PC-9 (cell line): ENCODE data around the gene ADGRG7. TPM values are rescaled to one million over a fixed set of nuclear protein-coding genes. Genes with fewer than 3 reads are reported as not detected.
A peak's percentile ranks its signal among the peaks of the same experiment; 100 is the strongest.

Experiments
- BruUV-seq: library from RNA; stranded (reverse); fragments of 400-500 nt; replicated peaks from 2 replicates; lab custom pipeline; 2021; lab: Mats Ljungman, UMichigan
- CTCF ChIA-PET: fragments of 300-600 bp; sonication (Branson Sonifier 250); formaldehyde crosslinking; loops from one replicate; lab custom pipeline; 2022; ENCODE audit warnings: antibody characterized with exemption; lab: Charles Lee
- POLR2A ChIA-PET: fragments of 300-600 bp; sonication (Branson Sonifier 250); formaldehyde crosslinking; loops from one replicate; lab custom pipeline; 2022; ENCODE audit warnings: antibody characterized with exemption; ENCODE audit not compliant: unreplicated experiment; lab: Charles Lee
- DNase-seq, 2 experiments: peaks; one replicate each; pipeline versions ENCODE4 v3.0.0 to v3.0.0-alpha.2; 2015 to 2022; ENCODE audit warnings: mixed read lengths in 1 of 2
- H2AFZ ChIP-seq: fragments of 200-600 bp; sonication (generic); 2 replicates; pipeline ENCODE4 v1.8.1; 2017; ENCODE audit warnings: antibody characterized with exemption
- H3F3A ChIP-seq: fragments of 200-600 bp; sonication (generic); 2 replicates; pipeline ENCODE4 v1.8.1; 2017; ENCODE audit warnings: antibody characterized with exemption, mild to moderate bottlenecking, low read depth; ENCODE audit not compliant: insufficient read depth
- H3K27ac ChIP-seq: fragments of 200-600 bp; sonication (generic); 2 replicates; pipeline ENCODE4 v1.6.1; 2016; ENCODE audit warnings: mixed run types
- H3K27me3 ChIP-seq: fragments of 200-600 bp; sonication (generic); 2 replicates; pipeline ENCODE4 v1.6.1; 2016; ENCODE audit warnings: low read depth, mixed run types; ENCODE audit not compliant: insufficient read depth
- H3K36me3 ChIP-seq: fragments of 200-600 bp; sonication (generic); 2 replicates; pipeline ENCODE4 v1.6.1; 2016; ENCODE audit warnings: low read depth, mixed run types
- H3K4me1 ChIP-seq: fragments of 200-600 bp; sonication (generic); replicated peaks from 2 replicates; pipeline ENCODE4 v1.6.1; 2016; ENCODE audit warnings: mixed run types; ENCODE audit not compliant: insufficient read depth
- H3K4me2 ChIP-seq: fragments of 200-600 bp; sonication (generic); 2 replicates; pipeline ENCODE4 v1.6.1; 2017; ENCODE audit warnings: mixed run types
- H3K4me3 ChIP-seq: fragments of 200-600 bp; sonication (generic); 2 replicates; pipeline ENCODE4 v1.6.1; 2016; ENCODE audit warnings: mixed run types
- H3K79me2 ChIP-seq: fragments of 200-600 bp; sonication (generic); 2 replicates; pipeline ENCODE4 v1.6.1; 2017; ENCODE audit warnings: low read depth, mixed run types
- H3K9me2 ChIP-seq: fragments of 200-600 bp; sonication (generic); 2 replicates; pipeline ENCODE4 v1.8.1; 2017; ENCODE audit warnings: mild to moderate bottlenecking; ENCODE audit not compliant: insufficient read depth
- H3K9me3 ChIP-seq: fragments of 200-600 bp; sonication (generic); 2 replicates; pipeline ENCODE4 v1.8.1; 2016; ENCODE audit warnings: low read depth; ENCODE audit not compliant: insufficient read depth
- H4K20me1 ChIP-seq: fragments of 200-600 bp; sonication (generic); 2 replicates; pipeline ENCODE4 v1.8.1; 2017; ENCODE audit not compliant: insufficient read depth
- CTCF ChIP-seq: fragments of 200-600 bp; sonication (generic); conservative IDR thresholded peaks from 2 replicates; pipeline ENCODE4 v1.6.1; 2017; ENCODE audit warnings: mixed run types, antibody characterized with exemption, mild to moderate bottlenecking, moderate library complexity
- EZH2 ChIP-seq: fragments of 200-600 bp; sonication (generic); IDR thresholded peaks from 2 replicates; pipeline ENCODE4 v1.8.0; 2017; ENCODE audit warnings: antibody characterized with exemption, low read depth
- intact Hi-C: fragments of 100-400 bp; cut with micrococcal nuclease; formaldehyde crosslinking; loops from one replicate; pipeline ENCODE4 v1.10.0; 2022; ENCODE audit not compliant: unreplicated experiment
- total RNA-seq: library from RNA; stranded (reverse); gene quantifications from 2 replicates; pipeline ENCODE4 v1.2.3, GENCODE V29; 2021

The ADGRG7 gene
- total RNA-seq, 1 experiment from 2014 or later, result not detected

DNA sequence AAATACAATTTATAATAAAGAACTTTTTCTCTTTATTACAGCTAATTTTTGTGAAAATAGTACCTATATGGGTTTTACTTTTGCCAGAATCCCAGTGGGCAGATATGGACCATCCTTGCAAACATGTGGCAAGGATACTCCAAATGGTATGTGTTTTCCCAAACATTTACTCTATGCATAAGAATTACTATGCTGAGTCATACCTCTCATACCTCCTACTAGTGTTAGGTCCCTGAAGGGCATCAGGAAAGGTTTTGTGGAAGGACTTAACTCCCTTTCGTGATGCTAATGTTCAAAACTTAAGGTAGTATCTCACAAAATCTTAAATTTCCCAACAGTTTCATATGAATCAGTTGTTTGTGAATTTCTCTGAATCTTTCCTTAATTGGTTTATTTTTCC lies 21.3 kb downstream of the ADGRG7 start:
- BruUV-seq, result no TSS peak
- intact Hi-C loops, result no loop called here
- H3K4me2 ChIP-seq, result no peak overlapping the region
- H3K4me1 ChIP-seq, result no peaks in the 10 kb centered on the region
- H2AFZ ChIP-seq, result no peak overlapping the region
- no peak overlapping the region for H3K4me3 ChIP-seq
- H3K27ac ChIP-seq, result no peak overlapping the region
- H3K36me3 ChIP-seq, result no peaks in the 10 kb centered on the region
- H3K9me2 ChIP-seq, result no peaks in the 10 kb centered on the region; the same call in 1 of the 2 replicates
- peak in 1 of 2 experiments; percentile 31 for DNase-seq
- H3K9me3 ChIP-seq, result no peaks in the 10 kb centered on the region; the same call in 1 of the 2 replicates
- CTCF ChIA-PET, result no interaction called here
- H3F3A ChIP-seq, result no peaks in the 10 kb centered on the region
- no peaks in the 10 kb centered on the region for H3K27me3 ChIP-seq
- POLR2A ChIA-PET, result interaction anchor here (0.7 kb wide), 1 partner anchor 167 kb away, joined by 12 read pairs; no protein-coding TSS in a partner anchor
- no peaks in the 10 kb centered on the region for H3K79me2 ChIP-seq
- no peaks in the 10 kb centered on the region for H4K20me1 ChIP-seq
- no peak for TF ChIP-seq CTCF
- TF ChIP-seq EZH2, result no peak

DNA sequence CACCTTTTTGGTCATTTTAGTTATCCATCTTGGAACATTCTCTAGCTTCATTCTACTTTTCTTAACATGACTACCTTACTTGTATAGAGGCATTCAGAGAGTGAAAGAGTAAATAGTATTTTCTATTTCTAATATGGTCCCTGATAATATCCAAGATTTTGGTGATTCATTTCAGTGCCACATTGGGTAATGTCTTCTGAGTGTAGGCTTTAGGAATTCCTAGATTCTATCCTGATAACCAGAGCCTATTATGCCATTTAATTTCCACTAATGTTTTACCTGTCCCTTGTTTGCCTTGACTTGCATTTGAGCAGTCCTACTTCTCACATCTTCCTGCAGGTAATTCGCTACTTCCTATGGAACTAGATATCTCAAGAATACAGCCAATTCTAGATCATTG lies 21.8 kb downstream of the ADGRG7 start:
- Histone ChIP-seq H3K27me3 (no peaks in the 10 kb centered on the region), H2AFZ (0 out of 2 replicates have a peak overlapping the region, but pooled peaks have one; percentile 5), H3K79me2 (no peaks in the 10 kb centered on the region), H3K9me3 (no peaks in the 10 kb centered on the region; the same call in 1 of the 2 replicates), H3K4me2 (no peak overlapping the region), H4K20me1 (no peaks in the 10 kb centered on the region), H3K27ac (no peak overlapping the region), H3F3A (no peaks in the 10 kb centered on the region), H3K4me1 (no peaks in the 10 kb centered on the region), H3K9me2 (no peaks in the 10 kb centered on the region; the same call in 1 of the 2 replicates), H3K36me3 (no peaks in the 10 kb centered on the region), H3K4me3 (no peak overlapping the region)
- POLR2A ChIA-PET, result interaction anchor here (0.7 kb wide), 1 partner anchor 168 kb away, joined by 12 read pairs; no protein-coding TSS in a partner anchor
- intact Hi-C loops, result no loop called here
- no TSS peak for BruUV-seq
- CTCF ChIA-PET, result no interaction called here
- peak in 1 of 2 experiments; percentile 43 for DNase-seq
- TF ChIP-seq EZH2 (no peak), CTCF (no peak)

GRCh38 chr3:100634493-100635272 lies 25.3 kb downstream of the ADGRG7 start:
- H3K79me2 ChIP-seq, result no peaks in the 10 kb centered on the region
- H3K27me3 ChIP-seq, result no peaks in the 10 kb centered on the region
- TF ChIP-seq EZH2 (no peak), CTCF (no peak)
- H3K4me1 ChIP-seq, result no peaks in the 10 kb centered on the region
- H3K9me3 ChIP-seq, result no peaks in the 10 kb centered on the region; the same call in 1 of the 2 replicates
- H3K4me2 ChIP-seq, result no peak overlapping the region
- no peaks in the 10 kb centered on the region for H3F3A ChIP-seq
- CTCF ChIA-PET, result interaction anchor here (0.6 to 1.0 kb wide), 4 partner anchors 74 to 172 kb away, joined by 3 to 6 read pairs (median 4); no protein-coding TSS in a partner anchor
- no peaks in the 10 kb centered on the region for H3K36me3 ChIP-seq
- H3K9me2 ChIP-seq, result no peaks in the 10 kb centered on the region; the same call in 1 of the 2 replicates
- POLR2A ChIA-PET, result no interaction called here
- no peak overlapping the region for H3K27ac ChIP-seq
- peak; percentile 17 to 55 for DNase-seq
- intact Hi-C loops, result no loop called here
- H3K4me3 ChIP-seq, result no peak overlapping the region
- no TSS peak for BruUV-seq
- H4K20me1 ChIP-seq, result no peaks in the 10 kb centered on the region
- no peak overlapping the region for H2AFZ ChIP-seq
